GM10266 (cell line): ENCODE measurements around the gene GPR137C.

Experiments
- DNase-seq: peaks from one replicate; pipeline ENCODE4 v3.0.0; 2012; ENCODE audit errors: extremely low spot score
- TF ChIP-seq, protein P1 (sequence below): IDR thresholded peaks from 2 replicates; pipeline ENCODE4 v1.5.1; 2012; ENCODE audit warnings: mild to moderate bottlenecking, low read depth; ENCODE audit not compliant: control insufficient read depth, insufficient read depth; ENCODE audit errors: missing control alignments

GPR137C gene, protein sequence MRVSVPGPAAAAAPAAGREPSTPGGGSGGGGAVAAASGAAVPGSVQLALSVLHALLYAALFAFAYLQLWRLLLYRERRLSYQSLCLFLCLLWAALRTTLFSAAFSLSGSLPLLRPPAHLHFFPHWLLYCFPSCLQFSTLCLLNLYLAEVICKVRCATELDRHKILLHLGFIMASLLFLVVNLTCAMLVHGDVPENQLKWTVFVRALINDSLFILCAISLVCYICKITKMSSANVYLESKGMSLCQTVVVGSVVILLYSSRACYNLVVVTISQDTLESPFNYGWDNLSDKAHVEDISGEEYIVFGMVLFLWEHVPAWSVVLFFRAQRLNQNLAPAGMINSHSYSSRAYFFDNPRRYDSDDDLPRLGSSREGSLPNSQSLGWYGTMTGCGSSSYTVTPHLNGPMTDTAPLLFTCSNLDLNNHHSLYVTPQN

DNA sequence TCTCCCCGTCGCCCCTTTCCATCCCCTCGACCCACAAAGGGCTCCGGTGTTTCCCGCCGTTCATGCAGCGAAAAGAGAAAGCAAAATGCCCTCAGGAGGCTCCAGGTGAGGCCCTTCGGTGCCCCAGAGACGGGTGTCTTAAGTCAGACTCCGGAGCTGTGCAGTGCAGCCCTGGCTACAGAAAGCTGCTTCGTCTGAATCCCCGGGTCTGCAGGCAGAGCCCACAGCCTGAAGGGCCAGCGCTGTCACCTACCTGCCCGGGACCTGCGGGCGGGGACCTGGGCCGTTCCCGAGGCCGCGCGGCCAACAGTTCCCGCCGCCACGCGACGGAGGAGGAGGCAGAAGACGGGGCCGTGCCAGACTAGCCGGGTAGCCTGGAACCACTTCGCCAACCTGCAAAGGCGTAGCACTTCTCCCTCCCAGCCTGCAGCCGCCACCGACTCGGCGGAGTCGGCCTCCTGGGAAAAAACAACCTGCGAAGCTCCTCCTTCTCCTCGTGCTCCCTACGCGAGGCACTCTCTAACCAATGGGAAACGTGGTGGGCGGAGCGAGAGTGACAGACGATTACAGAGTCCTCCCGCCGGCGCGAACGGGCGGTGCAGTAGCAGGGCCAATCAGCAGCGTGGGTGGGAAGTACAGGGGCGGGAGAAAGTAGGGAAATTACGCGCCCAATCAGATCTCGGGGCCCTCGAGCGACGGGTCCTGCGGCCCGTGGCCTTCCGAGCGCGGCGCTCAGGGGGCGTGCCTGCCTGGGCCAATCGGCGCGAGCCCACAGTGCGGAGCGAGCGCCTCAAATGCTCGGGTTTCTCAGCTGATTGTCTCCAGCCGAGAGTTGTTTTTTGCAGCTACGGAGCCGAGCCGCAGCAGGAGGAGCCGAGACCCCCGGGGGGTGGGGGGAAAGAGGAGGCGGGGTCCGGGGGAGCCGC is at the start of gene GPR137C, which contains the start of gene TXNDC16:
Gene GPR137C (plus strand): TSS at position 774 of the 926 bp plus-strand sequence. CDS start 312 bp downstream, outside the sequence.
Gene TXNDC16 (minus strand): TSS at position 443 of the 926 bp plus-strand sequence. CDS start 8,948 bp downstream, outside the sequence.
- TF ChIP-seq, protein P1, sequence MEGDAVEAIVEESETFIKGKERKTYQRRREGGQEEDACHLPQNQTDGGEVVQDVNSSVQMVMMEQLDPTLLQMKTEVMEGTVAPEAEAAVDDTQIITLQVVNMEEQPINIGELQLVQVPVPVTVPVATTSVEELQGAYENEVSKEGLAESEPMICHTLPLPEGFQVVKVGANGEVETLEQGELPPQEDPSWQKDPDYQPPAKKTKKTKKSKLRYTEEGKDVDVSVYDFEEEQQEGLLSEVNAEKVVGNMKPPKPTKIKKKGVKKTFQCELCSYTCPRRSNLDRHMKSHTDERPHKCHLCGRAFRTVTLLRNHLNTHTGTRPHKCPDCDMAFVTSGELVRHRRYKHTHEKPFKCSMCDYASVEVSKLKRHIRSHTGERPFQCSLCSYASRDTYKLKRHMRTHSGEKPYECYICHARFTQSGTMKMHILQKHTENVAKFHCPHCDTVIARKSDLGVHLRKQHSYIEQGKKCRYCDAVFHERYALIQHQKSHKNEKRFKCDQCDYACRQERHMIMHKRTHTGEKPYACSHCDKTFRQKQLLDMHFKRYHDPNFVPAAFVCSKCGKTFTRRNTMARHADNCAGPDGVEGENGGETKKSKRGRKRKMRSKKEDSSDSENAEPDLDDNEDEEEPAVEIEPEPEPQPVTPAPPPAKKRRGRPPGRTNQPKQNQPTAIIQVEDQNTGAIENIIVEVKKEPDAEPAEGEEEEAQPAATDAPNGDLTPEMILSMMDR: no peak
- peak; percentile 98 for DNase-seq

DNA sequence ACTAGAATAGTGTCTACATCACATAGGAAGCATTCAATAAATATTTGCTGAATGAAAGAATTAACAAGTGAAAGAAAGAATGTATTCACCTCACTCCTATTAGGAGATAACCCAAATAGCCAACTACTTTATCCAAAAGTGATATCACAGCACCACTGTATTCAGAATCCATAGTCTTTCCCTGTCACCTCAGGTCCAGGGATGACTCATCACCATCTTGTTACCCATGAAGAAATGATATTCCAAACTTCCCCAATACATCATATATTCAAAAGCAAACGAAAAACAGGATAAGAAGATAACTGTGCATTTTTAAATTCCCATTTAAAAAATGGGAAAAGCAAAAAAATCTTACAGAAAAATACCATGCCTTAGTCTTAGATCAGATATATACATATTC is 39.4 kb upstream of the GPR137C start:
- no peak for DNase-seq
- TF ChIP-seq, protein P1: no peak

DNA sequence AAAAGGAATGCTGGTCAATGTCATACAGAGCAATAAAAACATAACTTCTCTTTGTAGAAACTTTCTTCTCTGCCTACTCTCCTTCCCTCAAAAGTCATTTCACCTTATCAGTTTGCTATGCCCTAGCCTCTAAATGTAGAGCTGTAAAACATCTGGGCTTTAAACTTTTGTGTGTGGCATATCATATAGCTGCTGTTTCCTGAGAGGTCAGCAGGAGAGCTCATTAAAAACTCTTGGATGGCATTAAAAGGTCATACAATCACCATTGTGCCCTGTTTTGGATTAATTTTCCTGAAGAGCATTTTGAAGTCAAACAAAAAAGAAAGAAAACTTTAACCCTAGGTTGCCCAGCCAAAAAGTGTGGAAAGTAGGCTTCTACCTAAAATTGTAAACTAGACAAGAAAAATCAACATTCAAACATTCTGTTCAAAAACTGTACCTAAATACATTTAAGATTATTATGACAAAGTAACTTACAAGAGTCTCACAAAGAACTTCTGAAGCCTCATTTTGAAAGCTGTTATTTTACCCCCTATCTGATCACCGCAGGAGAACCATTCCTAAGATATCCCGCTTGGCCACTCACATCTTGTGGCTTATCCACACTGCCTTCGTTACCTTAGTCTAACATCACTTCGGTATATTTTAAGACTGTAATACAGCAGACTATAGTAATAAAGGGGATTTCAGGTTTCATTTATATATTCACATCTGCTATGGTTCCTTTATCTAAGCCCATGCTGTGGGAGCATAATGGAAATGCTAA is 38.4 kb upstream of the GPR137C start:
- TF ChIP-seq, protein P1: no peak
- DNase-seq: no peak

DNA sequence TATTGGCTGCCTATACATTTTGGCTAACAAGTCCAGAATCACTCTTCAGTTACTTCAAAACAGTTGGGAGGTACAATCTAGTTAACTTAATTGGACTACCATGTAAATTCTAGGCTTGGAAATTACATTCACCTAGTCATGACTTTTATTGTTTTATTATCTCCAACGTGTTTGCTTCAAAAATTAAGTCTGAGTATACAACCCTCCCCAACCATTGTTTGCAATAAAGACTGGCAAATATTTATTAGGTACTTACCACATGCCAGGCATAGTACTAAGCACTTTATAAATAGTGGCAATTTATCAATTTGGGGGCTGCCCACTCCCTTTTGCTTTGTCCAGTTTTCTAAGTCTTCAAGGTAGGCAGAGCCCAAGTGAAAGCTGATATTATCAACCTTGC is 30.6 kb upstream of the GPR137C start:
- TF ChIP-seq, protein P1: no peak
- DNase-seq: no peak

- DNase-seq: no peak
- TF ChIP-seq, protein P1: no peak
Measured at GRCh38 chr14:52522581-52523345, 29.9 kb upstream of the GPR137C start.

DNA sequence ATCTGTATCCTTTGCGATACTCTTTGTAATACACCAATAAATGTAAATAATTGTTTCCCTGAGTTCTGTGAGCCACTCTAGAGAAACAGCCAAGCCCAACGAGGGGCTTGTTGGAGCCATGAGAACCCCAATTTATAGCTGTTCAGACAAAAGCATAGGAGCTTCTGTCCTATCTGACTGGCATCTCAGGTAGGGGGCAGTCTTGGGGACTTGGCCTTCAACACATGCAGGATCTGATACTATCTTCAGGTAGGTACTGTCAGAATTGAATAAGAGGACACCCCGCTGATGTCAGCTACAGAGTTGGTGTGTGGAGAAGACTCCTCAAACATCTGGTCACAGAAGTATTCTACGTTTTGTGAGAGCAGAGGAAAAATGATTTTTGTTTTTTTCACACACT is 25.6 kb upstream of the GPR137C start:
- TF ChIP-seq, protein P1: no peak
- no peak for DNase-seq
